HG03175 (cell line): ENCODE measurements around the gene DYNLT1.
"Not testable (repeated sequence)": the region's sequence is repeated elsewhere in the genome, so short reads cannot be mapped to it uniquely, and the experiment has no call there.

Source experiments
- ATAC-seq: cut with Tn5 transposase; IDR thresholded peaks from one replicate; pipeline ENCODE4 v1.9.1; 2021; ENCODE audit warnings: mild to moderate bottlenecking, moderate library complexity; ENCODE audit not compliant: unreplicated experiment

The DYNLT1 gene

DNA sequence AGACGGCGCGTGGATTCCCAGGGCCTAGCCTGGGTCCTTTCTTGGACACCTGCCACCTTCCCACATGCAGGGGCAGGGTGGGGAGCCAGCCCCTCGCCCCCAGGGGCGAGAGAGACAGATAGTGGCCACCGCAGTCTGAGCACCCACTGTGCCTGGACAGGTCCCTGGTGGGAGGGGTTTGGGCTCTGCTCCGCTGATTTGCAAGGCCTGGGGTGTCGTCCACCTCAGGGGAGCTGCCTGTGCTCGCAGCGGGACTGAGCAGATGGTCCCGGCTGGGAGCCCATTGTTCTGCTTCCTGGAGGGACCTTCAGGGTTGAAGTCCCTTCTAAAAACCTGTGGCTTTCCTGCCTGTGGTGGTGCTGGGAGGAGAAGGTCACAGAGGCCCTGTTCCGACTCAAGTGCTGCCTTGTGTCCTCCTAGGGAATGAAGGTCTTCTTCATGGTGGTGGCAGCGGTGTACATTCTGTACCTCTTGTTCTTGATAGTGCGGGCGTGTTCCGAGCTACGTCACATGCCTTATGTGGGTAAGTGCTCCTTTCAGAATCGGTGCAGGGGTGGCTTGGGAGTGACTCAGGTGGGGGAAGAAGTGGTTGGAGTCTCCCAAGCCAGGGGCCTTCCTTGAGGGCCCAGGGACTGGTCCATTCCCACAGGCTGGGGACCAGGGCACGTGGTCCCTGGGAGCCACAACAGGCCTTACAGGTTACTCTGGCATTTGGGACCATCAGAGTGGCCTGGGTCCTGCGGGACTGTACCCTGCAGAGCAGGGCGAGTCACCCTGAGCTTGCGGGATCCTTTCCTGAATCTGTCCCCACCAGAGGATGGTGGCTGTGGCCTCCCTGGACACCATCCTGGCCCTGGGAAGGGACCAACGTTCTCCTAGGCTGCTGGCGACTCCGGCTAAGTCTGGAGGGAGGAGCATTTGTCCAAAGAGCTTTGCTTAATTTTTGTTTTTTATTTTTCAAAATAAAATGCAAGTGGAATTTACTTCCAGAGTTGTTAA, 19.6 kb downstream of the DYNLT1 start:
- no peak for ATAC-seq

DNA sequence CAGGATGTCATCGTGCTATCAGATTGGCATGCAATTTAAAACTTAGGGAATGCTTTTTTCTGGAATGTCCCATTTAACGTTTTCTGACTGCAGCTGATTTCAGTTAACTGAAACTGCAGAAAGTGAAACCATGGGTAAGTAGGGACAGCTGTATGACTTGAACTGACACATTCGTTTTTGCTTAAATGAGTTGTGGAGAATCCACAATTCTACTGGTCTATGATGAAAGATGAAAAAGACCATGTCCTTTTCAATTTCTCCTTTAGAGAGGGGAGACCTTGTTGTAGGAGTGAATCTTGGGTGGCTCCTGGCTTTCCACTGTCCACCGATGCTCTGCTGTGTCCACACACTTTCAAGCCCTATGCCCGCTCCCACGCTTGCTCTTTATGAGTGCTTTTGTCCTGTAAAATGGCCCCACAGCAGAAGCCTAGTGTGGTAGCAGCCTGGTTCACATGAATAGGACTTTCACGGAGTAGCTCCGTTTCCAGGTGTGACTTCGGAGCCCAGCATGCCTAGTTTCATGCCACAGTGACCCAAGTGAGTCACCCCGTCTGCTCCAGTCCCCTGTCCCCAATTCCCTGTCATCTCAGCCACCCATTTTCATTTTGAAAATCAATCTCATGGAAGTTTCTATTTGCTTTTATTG, 21.9 kb downstream of the DYNLT1 start:
- ATAC-seq: no peak

DNA sequence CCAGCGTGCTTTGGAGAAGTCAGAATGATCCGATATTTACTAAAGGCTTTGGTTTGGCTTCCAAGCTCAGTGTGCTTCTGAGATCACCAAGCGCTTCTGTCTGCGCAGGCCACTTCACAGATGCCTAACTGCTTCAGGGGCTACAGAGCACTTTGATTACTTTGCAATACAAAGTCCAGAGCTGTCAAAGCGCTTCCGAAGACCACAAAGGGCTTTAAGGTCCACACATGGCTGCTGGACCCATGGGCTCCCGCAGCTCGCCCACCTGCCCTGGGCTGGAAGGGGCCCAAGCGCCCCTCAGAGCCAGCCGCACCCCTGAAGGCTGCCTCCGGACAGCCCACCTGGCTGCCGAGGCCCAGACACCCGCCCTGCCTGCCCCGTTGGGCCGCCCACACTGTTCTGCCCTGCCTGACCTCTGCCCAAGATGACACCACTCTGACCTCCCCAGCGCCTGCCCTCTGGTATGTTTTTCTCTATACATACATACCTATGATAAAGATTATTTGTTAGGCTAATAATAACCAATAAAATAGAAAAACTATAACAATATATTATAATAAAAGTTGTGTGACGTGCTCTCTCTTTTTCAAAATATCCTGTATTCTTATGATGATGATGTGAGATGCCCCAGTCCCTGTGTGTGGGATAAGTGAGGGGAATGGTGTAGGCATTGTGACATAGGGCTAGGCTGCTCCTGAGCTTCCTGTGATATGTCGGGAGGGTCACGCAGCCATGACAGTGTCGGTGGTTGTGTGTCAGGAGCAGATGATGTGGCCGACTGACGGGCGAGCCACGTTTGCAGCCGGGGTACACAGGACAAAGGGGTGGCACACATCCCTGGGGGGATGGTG, 22.6 kb downstream of the DYNLT1 start:
- ATAC-seq: no peak

DNA sequence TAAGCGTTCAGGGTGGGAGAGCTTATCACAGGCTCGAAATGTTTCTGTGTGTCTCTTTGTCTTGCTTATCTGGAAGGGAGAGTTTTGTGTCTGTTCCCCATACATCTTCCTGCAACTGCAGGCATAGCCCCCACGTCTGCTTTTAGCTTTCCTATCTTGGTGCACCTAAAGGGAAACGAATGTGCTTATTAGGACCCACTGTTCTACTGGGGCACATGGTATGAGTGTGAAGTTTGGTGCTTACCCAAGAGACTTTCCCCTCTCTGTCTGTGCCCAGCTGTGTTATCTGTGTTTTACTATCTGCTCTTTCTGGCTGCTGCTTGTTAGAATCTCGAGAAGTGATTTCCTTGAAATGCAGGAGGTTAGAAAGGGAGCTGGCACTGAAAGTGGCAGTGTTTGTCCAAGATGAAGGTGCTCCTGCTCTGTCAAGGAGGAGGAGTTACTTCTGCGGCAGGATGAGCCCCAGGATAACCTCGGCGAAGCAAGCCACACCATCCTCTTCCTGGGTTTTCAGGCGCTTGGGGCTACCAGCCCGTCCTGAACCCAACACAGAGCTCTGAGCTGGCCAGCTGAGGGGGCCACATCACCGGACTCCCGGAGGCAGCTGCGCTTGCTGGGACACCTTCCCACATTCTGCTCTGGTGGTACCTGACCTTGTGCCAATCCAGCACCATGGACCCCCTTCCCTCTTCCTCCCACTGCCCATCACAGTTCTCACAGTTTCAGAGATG, 23.4 kb downstream of the DYNLT1 start:
- no peak for ATAC-seq

DNA sequence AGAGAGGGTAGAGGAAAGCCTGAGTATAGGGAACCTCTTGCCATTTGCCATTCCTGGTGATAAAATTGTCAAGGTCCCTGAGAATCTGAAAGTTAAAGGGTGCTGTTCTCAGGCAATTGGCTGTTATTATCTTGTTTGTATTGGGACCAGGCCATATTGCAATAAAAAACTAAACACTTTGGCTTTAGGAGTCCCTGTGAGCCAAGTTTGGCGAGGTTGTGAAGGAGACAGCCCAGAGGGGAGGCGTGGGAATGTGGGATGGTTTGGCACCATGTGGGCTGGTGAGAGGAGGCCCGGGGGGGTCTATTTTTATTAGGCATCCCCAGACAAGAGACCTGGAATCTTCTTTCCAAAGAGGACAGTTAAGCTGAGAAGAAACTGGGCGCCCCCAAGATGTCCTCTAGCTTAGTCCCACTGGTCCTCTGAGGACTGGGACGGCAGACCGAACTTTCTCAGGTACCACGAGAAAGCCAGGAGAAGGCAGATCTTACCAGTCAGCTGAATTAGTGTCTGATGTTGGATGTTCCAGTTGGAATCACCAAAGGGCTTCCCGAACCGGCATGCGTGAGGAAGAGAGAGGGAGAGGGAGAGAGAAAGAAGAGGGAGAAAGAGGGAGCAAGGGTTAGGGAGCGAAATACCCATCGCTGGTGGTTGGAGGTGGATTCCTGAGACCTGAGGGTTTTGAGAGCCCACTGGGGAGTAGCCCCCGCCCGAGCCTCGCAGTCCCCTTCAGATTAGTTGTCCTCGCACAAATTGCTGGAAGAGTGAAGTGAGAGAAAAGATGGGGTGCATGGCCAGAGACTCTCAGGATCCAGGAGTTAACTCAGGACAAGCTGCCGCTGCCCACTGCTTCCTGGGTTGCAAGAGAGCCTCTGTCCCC, 24.4 kb downstream of the DYNLT1 start:
- no peak for ATAC-seq

DNA sequence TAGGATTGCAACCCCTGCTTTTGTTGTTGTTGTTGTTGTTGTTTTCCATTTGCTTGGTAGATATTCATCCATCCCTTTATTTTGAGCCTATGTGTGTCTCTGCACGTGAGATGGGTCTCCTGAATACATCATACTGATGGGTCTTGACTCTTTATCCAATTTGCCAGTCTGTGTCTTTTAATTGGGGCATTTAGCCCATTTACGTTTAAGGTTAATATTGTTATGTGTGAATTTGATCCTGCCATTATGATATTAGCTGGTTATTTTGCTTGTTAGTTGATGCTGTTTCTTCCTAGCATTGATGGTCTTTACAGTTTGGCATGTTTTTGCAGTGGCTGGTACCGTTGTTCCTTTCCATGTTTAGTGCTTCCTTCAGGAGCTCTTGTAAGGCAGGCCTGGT, 26.3 kb downstream of the DYNLT1 start:
- not testable (repeated sequence) for ATAC-seq

DNA sequence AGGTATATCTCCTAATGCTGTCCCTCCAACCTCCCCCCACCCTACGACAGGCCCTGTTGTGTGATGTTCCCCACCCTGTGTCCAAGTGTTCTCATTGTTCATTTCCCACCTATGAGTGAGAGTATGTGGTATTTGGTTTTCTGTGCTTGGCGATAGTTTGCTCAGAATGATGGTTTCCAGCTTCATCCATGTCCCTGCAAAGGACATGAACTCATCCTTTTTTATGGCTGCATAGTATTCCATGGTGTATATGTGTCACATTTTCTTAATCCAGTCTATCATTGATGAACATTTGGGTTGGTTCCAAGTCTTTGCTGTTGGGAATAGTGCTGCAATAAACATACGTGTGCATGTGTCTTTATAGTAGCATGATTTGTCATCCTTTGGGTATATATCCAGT, 29.9 kb downstream of the DYNLT1 start:
- not testable (repeated sequence) for ATAC-seq

DNA sequence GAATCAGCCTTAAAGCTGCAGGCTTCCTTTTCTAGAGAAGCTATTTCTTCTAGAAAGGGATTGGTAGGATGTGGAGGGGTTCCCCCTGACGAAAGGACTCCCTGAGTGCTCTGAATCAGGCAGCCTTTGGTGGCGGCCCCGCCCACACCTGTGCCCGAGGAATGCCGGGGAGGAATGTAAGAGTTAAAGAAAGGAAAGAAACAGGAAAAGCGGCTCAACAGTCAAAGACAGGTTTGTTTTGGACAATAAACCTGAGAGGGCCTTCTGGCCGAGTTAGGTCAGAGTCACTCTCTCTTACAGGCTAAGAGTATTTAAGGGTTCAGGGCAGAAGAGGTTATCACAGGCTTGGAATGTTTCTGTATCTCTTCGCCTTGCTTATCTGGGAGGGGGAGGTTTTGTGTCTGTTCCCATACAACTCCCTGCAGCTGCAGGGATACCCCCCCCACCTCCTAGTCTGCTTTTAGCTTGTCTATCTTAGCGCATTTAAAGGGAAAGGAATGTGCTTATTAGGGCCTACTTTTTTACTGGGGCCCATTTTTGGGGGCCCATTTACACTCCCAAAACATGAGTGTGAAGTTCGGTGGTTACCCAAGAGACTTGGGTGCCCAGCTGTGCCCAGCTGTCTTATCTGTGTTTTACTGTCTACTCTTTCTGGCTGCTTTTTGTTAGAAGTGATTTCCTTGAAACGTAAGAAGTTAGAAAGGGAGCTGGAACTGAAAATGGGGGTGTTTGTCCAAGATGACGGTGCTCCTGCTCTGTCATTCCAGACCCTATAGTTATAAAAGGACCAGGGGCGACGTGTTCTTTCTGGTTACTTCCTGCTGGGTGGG, 32.8 kb downstream of the DYNLT1 start:
- ATAC-seq: no peak

DNA sequence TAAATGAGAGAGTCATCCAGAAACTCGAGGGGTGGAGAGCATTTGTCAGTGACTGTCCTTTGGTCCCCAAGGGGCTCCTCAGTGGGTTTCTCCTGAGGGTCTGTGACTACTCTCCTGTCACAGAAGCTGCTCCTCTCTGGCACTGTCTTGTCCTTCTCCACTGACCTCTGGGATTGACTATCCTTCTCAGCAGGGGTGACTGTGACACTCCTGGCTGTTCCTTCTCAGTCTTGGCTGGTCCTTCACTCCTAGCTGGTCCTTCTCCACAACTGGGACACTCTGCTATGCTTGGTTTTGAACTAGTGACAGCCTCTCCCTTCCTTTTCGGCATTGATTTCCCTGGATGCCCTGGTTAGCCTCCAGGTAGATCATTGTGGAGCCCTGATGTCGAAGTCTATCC, 33.5 kb downstream of the DYNLT1 start:
- ATAC-seq: no peak

DNA sequence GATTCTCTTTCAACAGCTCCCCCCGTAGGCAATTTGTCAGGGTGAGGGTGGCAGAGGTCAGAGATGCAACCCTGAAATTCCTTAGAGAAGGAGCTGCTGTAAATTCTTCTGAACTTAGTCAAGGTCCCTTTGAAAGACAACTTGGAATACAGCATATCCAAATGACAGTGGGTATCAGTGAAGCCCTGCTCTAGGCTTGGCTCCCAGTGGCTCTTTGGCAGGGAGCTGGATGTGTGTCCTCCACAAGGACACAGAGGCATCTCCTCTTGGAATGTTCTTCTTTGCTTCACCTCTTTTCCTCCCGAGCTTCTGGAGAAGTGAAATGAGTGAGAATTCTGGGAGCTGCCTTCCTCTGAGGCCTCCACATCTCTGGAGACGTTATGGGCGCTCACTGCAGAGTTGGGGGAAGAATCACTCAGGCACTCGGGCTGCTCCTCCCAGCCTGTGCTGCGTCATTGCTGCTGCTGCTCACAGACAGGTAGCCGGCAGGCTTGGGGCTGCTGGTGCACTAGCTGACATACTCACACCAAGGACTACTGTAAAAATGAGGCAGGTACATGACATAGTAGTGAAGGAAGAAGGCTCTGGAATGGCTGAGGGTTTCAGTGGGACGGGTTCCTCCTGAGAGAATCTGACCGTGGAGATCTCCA, 34.1 kb downstream of the DYNLT1 start:
- ATAC-seq: no peak

DNA sequence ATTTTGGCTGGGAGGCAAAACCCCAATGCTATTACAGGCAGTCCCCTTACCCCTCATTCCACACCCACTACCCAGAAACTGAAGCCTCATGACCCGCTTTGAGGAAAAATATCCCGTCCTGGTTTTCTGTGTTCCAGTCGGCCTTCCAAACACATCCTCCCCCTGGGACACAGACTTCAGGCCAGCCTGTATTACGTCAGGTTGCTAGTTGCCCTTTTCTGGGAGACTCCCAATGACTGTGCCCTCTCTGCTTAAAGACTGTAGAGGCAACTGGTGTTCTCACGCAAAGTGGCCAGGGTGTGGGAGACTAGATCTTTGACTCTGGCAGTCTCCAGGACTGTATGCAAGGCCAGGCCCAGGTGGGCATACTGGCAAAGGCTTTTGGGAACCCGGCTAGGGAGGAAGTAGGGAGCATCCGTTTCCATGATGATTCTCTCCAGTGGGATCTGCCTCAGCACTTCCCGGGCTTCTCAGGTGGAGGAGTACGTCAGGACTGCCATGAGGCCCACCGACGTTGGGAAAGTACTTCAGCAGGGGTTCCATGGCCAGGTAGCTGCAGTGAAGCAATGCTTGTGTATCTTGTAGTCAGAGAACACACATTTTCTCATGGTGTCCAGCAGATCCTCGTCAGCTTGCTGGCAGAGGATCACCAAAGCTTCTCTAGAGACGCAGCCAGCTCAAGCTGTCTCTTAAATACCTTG, 34.9 kb downstream of the DYNLT1 start:
- no peak for ATAC-seq

DNA sequence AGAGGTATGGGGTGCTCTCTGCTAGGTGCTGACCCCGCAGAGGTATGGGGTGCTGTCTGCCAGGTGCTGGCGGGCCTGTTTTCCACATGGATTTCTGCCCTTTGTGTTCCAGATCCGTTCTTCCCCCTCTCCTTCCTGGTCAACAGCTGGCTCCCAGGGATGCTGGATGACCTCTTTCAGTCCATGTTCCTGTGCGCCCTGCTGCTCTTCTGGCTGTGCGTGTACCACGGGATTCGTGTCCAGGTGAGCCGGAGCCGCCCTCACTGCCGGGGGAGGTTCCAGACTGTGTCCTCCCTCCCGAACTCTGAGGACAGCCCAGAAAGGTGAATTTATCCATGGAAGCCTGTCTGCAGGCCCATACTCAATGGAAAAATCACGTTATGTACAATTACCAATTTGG, 36.3 kb downstream of the DYNLT1 start:
- no peak for ATAC-seq

DNA sequence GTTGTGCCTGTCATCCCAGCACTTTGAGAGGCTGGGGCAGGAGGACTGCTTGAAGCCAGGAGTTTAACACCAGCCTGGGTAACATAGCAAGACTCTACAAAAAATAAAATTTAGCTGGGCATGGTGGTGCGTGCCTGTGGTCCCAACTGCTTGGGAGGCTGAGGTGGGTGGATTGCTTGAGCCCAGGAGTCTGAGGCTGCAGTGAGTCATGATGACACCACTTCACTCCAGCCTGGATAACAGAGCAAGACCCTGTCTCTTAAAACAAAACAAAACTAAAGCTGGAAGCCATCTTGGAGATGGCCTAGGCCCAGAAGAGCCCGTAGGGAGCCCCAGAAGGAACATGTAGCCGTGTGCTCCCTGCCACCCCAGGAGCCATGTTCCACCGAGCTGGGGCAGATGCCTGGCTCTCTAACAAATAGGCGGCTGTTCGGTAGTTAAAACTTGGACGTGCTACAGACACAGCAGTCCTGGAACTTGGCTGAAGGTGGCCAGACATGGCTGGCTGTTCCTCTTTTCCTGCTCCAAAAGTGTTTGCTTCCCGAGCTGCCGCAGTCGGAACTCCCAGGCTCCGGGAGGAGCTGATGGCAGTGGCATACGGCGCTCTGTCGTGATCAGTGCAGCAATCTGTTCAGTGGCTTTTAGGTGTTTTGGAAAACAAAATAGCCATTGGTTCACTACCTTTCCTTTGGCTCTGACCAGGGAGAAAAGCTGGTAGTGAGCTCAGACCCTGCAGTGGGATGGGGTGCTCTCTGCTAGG, 37.0 kb downstream of the DYNLT1 start:
- ATAC-seq: no peak

DNA sequence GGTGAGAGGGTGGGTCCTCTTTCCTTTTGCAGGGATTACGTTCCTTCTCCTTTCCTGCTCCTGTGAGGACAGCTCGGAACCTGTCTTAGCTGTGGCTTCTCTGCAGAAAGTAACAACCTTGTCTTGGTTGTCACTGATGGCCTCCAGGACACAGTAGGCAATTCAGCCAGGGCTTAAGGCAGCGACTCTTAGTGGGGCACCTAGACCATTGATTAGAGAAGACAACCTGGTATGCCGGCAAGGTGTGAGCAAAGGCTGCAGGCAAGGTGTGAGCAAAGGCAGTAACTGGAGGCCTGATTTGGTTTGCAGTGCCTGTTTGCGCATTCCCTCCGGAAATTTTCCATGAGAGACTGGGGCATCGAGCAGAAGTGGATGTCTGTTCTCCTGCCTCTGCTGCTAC, 37.6 kb downstream of the DYNLT1 start:
- ATAC-seq: no peak

DNA sequence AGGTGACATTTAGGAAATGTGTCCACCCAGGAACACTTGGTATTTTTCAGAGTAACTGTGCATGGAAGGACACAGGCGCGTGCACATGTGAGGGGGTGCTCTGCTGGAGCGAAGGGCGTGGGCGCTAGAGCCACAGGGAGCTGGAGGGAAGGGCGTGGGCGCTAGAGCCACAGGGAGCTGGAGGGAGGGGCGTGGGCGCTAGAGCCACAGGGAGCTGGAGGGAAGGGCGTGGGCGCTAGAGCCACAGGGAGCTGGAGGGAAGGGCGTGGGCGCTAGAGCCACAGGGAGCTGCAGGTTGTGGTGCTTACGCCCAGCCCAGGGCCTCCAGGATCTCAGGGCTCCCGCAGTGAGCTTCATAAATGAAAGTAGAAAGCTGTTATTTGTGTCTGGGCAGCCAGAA, 38.5 kb downstream of the DYNLT1 start:
- not testable (repeated sequence) for ATAC-seq

DNA sequence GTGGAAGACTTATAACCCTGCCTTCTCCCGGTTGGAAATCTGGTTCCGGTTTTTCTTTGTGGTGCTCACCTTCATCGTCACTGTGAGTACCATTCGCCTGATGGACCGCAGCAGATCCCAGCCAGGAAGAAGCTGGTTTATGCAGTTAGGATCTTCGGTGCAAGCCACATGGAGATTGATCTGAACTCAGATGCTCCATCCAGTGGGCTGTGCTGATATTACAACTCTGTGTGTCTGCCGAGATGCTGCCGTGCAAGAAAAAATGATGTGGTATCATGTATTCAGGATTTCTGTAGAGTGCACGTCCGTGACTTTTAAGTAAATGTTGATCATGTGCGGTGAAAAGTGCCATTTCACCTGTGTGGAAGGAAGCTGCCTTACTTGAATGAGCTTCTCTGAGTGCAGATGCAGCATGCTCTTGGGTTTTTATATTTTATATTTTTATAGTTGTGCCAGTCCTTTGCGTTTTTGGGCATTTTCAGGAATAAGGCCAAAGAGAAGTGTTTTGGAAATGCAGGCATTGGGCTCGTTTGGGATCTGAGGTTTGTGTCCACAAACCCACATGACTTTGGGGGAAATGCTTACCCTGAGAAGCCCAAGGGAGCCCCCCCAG, 39.2 kb downstream of the DYNLT1 start:
- no peak for ATAC-seq

DNA sequence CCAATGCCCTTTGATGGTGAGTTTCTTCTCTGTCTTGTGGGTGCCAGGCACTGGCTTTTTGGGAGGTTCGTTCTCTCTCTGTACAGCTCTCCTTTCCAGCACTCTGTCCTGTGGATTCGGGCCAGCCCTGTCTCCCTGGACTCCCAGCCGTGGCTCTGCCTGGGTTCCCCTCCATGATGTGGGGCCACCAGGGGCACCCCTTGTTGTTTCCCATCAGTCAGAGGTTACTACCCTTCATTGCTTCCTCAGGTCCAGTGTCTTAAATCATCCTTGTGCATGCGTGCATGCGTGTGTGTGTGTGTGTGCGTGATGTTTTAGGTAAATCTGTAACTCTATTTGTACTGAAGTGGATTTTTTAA, 40.5 kb downstream of the DYNLT1 start:
- ATAC-seq: no peak
